BE2C (cell line): ENCODE results near the gene KIF16B.

Experiments used
- DNase-seq: peaks from one replicate; pipeline ENCODE4 v3.0.0-alpha.2; 2020
- H3K27me3 ChIP-seq: fragments of 250-450 bp; sonication (Bioruptor Pico); 2 replicates; pipeline ENCODE4 v1.5.1; 2020; ENCODE audit warnings: mild to moderate bottlenecking
- H3K36me3 ChIP-seq: fragments of 250-450 bp; sonication (Bioruptor Pico); 2 replicates; pipeline ENCODE4 v1.5.1; 2020; ENCODE audit warnings: mild to moderate bottlenecking
- H3K4me1 ChIP-seq: fragments of 250-450 bp; sonication (Bioruptor Pico); 2 replicates; pipeline ENCODE4 v1.5.1; 2020
- H3K4me3 ChIP-seq: 2 replicates; pipeline ENCODE4 v1.5.1; 2011; ENCODE audit warnings: low read depth, low read length
- H3K9me3 ChIP-seq: fragments of 250-450 bp; sonication (Bioruptor Pico); 2 replicates; pipeline ENCODE4 v1.5.1; 2020
- CTCF ChIP-seq: IDR thresholded peaks from 2 replicates; pipeline ENCODE4 v1.5.1; 2012; ENCODE audit warnings: mild to moderate bottlenecking, low read depth, low read length

The KIF16B gene

GRCh38 chr20:16346956-16347355 lies 226.3 kb downstream of the KIF16B start:
- Histone ChIP-seq H3K4me1 (no peaks in the 10 kb centered on the region), H3K27me3 (no peaks in the 10 kb centered on the region), H3K36me3 (no peaks in the 10 kb centered on the region), H3K9me3 (no peaks in the 10 kb centered on the region), H3K4me3 (no peak overlapping the region)
- no peak for DNase-seq
- no peak for TF ChIP-seq CTCF

- Histone ChIP-seq H3K27me3 (no peaks in the 10 kb centered on the region), H3K36me3 (no peaks in the 10 kb centered on the region), H3K4me3 (no peak overlapping the region), H3K9me3 (no peaks in the 10 kb centered on the region), H3K4me1 (no peaks in the 10 kb centered on the region)
- DNase-seq = no peak
- TF ChIP-seq CTCF = no peak
Observed at GRCh38 chr20:16337707-16338106, 235.5 kb downstream of the KIF16B start.

- H3K36me3 ChIP-seq = no peaks in the 10 kb centered on the region
- H3K4me1 ChIP-seq = no peaks in the 10 kb centered on the region
- H3K9me3 ChIP-seq = no peaks in the 10 kb centered on the region
- no peaks in the 10 kb centered on the region for H3K27me3 ChIP-seq
- DNase-seq = no peak
- TF ChIP-seq CTCF = no peak
- H3K4me3 ChIP-seq = no peak overlapping the region
Observed at GRCh38 chr20:16327606-16328005, 245.6 kb downstream of the KIF16B start.

- Histone ChIP-seq H3K4me3 (no peak overlapping the region), H3K9me3 (no peaks in the 10 kb centered on the region), H3K4me1 (no peaks in the 10 kb centered on the region), H3K36me3 (no peaks in the 10 kb centered on the region), H3K27me3 (no peaks in the 10 kb centered on the region)
- no peak for TF ChIP-seq CTCF
- DNase-seq = no peak
Observed at GRCh38 chr20:16321291-16321690, 252.0 kb downstream of the KIF16B start.

- Histone ChIP-seq H3K27me3 (no peaks in the 10 kb centered on the region), H3K4me1 (no peaks in the 10 kb centered on the region), H3K36me3 (no peaks in the 10 kb centered on the region), H3K9me3 (no peaks in the 10 kb centered on the region), H3K4me3 (no peak overlapping the region)
- no peak for TF ChIP-seq CTCF
- no peak for DNase-seq
Observed at GRCh38 chr20:16317445-16318362, 255.5 kb downstream of the KIF16B start.

GRCh38 chr20:16316513-16316912 lies 256.7 kb downstream of the KIF16B start:
- H3K4me3 ChIP-seq = no peak overlapping the region
- TF ChIP-seq CTCF = no peak
- no peaks in the 10 kb centered on the region for H3K4me1 ChIP-seq

More at GRCh38 chr20:16316513-16316912, 256.7 kb downstream of the KIF16B start:
- Histone ChIP-seq H3K9me3 (no peaks in the 10 kb centered on the region), H3K27me3 (no peaks in the 10 kb centered on the region), H3K36me3 (no peaks in the 10 kb centered on the region)
- DNase-seq = no peak
